Activated CD4-positive, alpha-beta T cell treated with anti-CD3 and anti-CD28 coated beads, Interleukin-2, amount 10 ng/mL, durations not matched to agents 24 days and 14 days (primary cell): ENCODE measurements around the gene SLC25A42. TPM values are rescaled to one million over a fixed set of nuclear protein-coding genes. Genes with fewer than 3 reads are reported as not detected.
"Not testable (repeated sequence)": the region's sequence is repeated elsewhere in the genome, so short reads cannot be mapped to it uniquely, and the experiment has no call there.

Experiments
- DNase-seq: peaks from one replicate; pipeline ENCODE4 v3.0.0; 2022
- H3K27ac Mint-ChIP-seq: one replicate; pipeline ENCODE4 v1.8.0; 2022; ENCODE audit warnings: mild to moderate bottlenecking, mixed read lengths
- H3K27me3 Mint-ChIP-seq: one replicate; pipeline ENCODE4 v1.8.0; 2022; ENCODE audit warnings: mixed read lengths
- H3K36me3 Mint-ChIP-seq: one replicate; pipeline ENCODE4 v1.8.0; 2022; ENCODE audit warnings: low read depth, mild to moderate bottlenecking, mixed read lengths
- H3K4me1 Mint-ChIP-seq: one replicate; pipeline ENCODE4 v1.8.0; 2021; ENCODE audit warnings: mixed read lengths
- H3K4me3 Mint-ChIP-seq: one replicate; pipeline ENCODE4 v1.8.0; 2022; ENCODE audit warnings: mild to moderate bottlenecking, moderate library complexity, mixed read lengths
- H3K9me3 Mint-ChIP-seq: one replicate; pipeline ENCODE4 v1.8.0; 2021; ENCODE audit warnings: mixed read lengths
- intact Hi-C: fragments of 100-400 bp; cut with micrococcal nuclease; formaldehyde crosslinking; loops from one replicate; pipeline ENCODE4 v1.15.1; 2023
- total RNA-seq: library from RNA; stranded (reverse); gene quantifications from 2 replicates; pipeline ENCODE4 v1.2.3, GENCODE V29; 2022

Gene SLC25A42
- total RNA-seq, 1 donor from 2014 or later = 8.0 TPM

DNA sequence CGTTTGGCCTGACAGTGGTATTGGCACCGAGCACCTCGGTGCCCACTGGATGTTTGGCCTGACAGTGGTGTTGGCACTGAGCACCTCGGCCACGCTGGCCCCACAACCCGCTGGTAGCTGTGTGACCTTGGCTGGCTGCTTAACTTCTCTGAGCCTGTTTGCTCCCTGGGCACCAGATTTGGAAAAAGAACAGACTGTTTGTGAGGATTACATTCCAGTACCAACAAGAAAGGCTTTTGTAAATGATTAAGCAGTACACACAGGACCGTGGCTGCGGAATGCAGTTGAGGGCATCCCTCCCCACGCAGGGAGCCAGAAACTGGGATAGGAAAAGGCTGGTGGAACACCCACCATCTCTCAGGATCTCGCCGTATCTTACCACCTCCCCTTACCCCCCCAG is 31.9 kb downstream of the SLC25A42 start:
- Mint-ChIP-seq H3K27ac (no peak overlapping the region), H3K9me3 (no peaks in the 10 kb centered on the region), H3K36me3 (peaks cover 3% of the 10 kb centered on the region), H3K4me1 (no peaks in the 10 kb centered on the region), H3K4me3 (no peak overlapping the region), H3K27me3 (no peaks in the 10 kb centered on the region)
- intact Hi-C loops = no loop called here
- no peak for DNase-seq

DNA sequence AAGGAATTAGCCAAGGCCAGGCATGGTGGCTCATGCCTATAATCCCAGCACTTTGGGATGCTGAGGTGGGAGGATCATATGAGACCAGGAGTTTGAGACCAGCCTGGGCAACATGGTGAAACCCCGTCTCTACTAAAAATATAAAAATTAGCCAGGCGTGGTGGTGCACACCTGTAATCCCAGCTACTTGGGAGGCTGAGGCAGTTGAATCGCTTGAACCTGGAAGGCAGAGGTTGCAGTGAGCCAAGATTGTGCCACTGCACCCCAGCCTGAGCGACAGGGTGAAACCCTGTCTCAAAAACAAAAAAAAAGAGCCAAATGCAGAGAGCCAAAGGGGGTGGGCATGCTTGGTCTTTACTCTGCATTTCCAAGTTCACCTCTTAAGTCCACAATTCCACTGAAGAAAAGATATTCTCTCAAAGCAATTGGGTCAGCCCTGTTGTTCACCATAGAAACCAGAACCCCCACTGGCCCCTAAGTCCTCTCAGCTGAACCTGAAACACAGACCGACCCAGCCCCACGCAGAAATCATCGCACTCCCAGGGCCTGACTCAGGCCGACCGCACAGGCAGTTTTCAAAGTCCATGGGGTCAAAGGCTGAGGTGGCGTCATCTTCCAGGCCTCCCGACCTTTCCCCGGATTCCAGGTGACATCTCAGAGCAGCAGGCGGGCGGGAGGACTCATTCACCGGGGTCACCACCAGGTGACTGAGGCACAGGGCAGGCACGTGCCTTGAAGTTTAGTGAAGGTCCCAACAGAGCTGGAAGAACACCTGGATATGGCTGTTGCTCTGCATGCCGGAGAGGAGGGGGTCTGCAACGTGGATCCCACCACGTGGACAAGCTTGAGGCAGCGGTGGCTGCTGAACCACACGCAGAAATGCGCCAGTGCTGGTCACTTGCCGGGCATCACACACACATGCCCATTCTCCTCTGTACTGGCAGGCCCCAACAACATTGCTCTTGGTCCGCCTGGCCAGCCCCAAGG is 33.1 kb downstream of the SLC25A42 start:
- H3K4me3 Mint-ChIP-seq = no peak overlapping the region
- no peaks in the 10 kb centered on the region for H3K9me3 Mint-ChIP-seq
- DNase-seq = no peak
- no peaks in the 10 kb centered on the region for H3K4me1 Mint-ChIP-seq
- H3K27ac Mint-ChIP-seq = no peak overlapping the region
- H3K27me3 Mint-ChIP-seq = no peaks in the 10 kb centered on the region
- H3K36me3 Mint-ChIP-seq = peaks cover 3% of the 10 kb centered on the region
- intact Hi-C loops = no loop called here

DNA sequence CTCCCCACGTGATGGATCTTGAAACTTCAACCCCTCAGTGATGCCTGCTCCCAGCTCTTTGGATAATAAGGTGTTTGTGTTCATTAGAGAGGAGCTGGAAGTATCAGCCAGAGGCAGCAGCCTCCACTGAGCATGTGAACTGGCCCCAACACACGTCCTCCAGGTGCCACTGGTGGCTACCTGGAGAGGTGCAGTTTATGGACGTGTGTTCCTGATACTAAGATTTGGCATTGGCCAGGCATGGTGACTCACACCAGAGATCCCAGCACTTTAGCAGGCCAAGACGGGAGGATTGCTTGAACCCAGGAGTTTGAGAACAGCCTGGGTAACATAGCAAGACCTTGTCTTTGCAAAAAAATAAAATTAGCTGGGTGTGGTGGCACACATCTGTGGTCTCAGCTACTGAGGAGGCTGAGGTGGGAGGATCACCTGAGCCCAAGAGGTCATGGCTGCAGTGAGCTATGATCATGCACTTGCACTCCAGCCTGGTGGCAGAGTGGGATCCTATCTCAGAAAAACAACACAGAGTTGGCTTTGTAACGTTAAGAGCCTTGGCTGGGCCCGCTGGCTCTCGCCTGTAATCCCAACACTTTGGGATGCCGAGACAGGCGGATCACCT is 34.4 kb downstream of the SLC25A42 start:
- H3K4me3 Mint-ChIP-seq = no peak overlapping the region
- peaks cover 3% of the 10 kb centered on the region for H3K36me3 Mint-ChIP-seq
- H3K27me3 Mint-ChIP-seq = no peaks in the 10 kb centered on the region
- intact Hi-C loops = no loop called here
- H3K4me1 Mint-ChIP-seq = no peaks in the 10 kb centered on the region
- no peak overlapping the region for H3K27ac Mint-ChIP-seq
- no peaks in the 10 kb centered on the region for H3K9me3 Mint-ChIP-seq
- DNase-seq = no peak

DNA sequence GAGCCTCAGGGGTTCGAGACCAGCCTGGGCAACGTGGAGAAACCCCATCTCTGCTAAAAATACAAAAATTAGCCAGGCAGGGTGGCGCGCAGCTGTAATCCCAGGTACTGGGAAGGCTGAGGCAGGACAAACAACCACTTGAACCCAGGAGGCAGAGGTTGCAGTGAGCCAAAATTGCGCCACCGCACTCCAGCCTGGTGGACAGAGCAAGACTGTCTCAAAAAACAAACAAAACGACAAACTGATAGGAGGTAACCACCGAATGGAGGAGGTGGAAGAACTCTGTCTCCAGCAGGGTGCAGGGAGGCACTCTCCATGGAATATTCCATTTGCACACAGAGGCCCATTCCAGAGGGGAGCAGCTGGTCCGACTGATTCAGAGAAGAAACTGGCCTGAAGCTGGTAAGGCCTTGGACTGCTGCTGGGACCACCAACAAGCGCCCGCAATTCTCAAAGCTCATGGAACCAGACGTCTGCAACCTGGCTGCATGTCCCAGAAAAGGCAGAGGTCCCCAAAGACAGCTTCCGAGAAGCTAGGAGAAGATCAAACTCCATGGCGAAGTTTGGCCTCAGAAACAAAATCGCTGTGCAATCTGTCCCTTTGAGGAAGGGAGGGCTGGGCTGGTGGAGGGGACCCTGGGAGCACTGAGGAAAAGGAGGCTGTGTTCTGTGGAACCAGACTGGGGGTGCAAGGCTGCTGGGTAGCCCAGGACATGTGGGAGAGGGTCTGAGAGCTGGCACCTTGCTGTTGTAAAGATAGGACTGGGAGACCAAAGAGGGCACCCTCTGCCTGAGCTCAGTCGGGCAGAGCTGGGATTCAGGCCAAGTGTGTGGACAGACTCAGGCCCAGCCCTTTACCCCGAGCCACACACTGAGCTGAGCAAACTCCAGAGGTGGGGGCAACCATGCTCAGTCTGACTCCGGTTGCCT is 35.2 kb downstream of the SLC25A42 start:
- H3K36me3 Mint-ChIP-seq = peaks cover 3% of the 10 kb centered on the region
- intact Hi-C loops = no loop called here
- no peak overlapping the region for H3K4me3 Mint-ChIP-seq
- H3K27me3 Mint-ChIP-seq = no peaks in the 10 kb centered on the region
- H3K9me3 Mint-ChIP-seq = no peaks in the 10 kb centered on the region
- H3K4me1 Mint-ChIP-seq = no peaks in the 10 kb centered on the region
- no peak overlapping the region for H3K27ac Mint-ChIP-seq
- no peak for DNase-seq

DNA sequence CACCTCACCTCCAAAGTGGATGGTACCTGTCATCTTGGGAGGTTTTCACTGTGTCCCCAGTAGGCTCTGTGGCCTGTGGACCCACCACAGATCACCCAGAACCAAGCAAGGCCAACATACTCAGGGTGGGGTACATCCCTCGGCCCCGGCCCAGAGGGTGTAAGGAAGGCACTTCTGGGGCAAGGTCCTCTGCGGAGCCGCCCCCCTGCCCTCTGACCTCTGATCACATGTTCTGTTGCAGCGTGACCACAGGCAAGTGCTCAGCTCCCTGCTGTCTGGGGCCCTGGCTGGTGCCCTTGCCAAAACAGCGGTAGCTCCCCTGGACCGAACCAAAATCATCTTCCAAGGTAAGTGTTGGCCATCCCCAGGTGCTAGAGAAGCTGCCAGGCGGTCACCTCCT is 37.7 kb downstream of the SLC25A42 start:
- H3K4me3 Mint-ChIP-seq = no peak overlapping the region
- peaks cover 3% of the 10 kb centered on the region for H3K36me3 Mint-ChIP-seq
- H3K27me3 Mint-ChIP-seq = no peaks in the 10 kb centered on the region
- H3K9me3 Mint-ChIP-seq = no peaks in the 10 kb centered on the region
- H3K27ac Mint-ChIP-seq = no peak overlapping the region
- H3K4me1 Mint-ChIP-seq = no peaks in the 10 kb centered on the region
- intact Hi-C loops = no loop called here
- DNase-seq = no peak

DNA sequence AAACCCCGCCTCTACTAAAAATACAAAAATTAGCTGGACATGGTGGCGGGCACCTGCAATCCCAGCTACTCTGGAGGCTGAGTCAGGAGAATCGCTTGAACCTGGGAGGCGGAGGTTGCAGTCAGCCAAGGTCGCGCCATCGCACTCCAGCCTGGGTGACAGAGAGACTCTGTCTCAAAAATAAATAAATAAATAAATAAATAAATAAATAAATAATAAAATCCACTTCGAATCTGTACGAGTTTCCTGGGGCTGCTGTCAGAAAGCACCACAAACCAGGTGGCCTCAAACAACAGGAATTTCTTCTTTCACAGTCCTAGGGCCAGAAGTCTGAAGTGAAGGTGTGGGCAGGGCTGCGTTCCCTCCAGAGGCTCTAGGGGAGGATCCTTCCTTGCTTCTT is 38.8 kb downstream of the SLC25A42 start:
- H3K4me3 Mint-ChIP-seq, H3K27ac Mint-ChIP-seq, H3K27me3 Mint-ChIP-seq, H3K4me1 Mint-ChIP-seq, H3K36me3 Mint-ChIP-seq, intact Hi-C loops, DNase-seq, H3K9me3 Mint-ChIP-seq: not testable (repeated sequence)

DNA sequence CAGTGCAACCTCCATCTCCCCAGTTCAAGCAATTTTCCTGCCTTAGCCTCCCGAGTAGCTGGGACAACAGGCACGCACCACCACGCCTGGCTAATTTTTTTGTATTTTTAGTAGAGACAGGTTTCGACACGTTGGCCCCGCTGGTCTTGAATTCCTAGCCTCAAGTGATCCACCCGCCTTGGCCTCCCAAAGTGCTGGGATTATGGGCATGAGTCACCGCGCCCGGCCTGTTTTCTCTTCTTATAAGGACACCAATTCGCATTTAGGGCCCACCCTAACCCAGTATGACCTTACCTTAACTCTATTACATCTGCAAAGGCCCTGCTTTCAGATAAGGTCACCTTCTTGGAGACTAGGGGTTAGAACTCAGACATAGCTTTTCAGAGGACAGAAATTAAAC is 39.4 kb downstream of the SLC25A42 start:
- H3K36me3 Mint-ChIP-seq = peaks cover 2% of the 10 kb centered on the region
- no peak for DNase-seq
- H3K9me3 Mint-ChIP-seq = no peaks in the 10 kb centered on the region
- no peak overlapping the region for H3K4me3 Mint-ChIP-seq
- H3K4me1 Mint-ChIP-seq = no peaks in the 10 kb centered on the region
- intact Hi-C loops = no loop called here
- H3K27ac Mint-ChIP-seq = no peak overlapping the region
- no peaks in the 10 kb centered on the region for H3K27me3 Mint-ChIP-seq

DNA sequence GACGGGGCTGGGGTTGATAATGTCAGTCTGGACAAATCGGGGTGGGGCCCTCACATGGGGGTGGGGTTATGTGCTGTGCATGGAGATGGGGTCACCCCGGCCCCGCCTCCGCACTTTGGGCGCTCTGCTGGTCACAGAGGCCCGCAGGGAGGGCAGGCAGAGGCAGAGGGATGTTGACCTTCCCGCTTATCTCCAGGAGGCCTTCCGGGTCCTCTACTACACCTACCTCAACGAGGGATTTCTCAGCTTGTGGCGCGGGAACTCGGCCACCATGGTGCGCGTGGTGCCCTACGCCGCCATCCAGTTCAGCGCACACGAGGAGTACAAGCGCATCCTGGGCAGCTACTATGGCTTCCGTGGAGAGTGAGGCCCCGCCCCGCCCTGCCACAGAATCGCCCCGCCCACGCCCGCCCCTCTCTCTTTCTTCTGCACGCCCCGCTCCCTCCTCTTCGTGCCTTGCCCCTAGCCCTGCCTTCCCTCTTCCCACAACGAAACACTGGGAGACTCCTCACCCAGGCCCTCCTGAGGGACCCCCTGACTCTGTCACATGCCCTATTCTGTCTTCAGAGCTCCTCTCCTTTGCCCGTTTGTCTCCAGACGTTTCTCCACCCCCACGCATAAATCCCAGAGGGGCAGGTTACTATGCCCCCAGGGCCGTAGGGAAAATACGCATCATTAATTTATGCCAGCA is 41.7 kb downstream of the SLC25A42 start:
- Mint-ChIP-seq H3K27ac (no peak overlapping the region), H3K4me1 (no peaks in the 10 kb centered on the region), H3K9me3 (no peaks in the 10 kb centered on the region), H3K4me3 (no peak overlapping the region), H3K27me3 (peaks cover 2% of the 10 kb centered on the region), H3K36me3 (peaks cover 2% of the 10 kb centered on the region)
- intact Hi-C loops = no loop called here
- no peak for DNase-seq

DNA sequence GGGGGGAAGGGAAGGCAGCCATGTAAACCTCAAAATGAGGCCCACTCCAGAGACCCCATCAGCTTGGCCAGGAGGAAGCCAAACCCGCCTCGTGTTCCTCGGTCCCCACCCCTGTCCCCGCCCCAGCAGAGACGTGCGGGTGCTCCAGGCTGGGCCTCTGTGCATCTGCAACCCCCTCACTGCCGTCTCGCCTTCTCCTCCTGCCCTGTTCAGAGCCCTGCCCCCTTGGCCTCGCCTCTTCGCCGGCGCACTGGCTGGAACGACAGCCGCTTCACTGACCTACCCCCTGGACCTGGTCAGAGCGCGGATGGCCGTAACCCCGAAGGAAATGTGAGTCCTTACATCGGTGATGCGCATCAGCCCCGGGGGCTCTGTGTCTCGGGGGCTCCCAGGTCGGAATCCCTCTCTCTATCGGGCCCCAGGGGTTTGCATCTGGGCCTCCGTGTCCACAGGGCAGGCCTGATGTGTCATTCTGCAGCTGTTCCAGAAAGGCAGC is 42.3 kb downstream of the SLC25A42 start:
- intact Hi-C loops = no loop called here

DNA sequence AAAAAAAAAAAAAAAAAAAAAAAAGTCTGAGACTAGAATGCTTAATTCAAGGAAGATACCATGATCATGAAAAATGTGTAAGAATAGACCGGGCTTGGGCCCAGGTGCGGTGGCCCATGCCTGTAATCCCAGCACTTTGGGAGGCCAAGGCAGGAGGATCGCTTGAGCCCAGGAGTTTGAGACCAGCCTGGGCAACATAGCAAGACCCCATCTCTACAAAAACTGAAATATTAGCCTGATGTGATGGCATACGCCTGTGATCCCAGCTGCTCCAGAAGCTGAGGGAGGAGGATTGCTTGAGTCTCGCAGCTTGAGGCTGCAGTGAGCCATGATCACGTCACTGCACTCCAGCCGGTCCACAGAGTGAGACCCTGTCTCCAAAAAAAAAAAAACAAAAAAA is 43.1 kb downstream of the SLC25A42 start:
- H3K27ac Mint-ChIP-seq, H3K27me3 Mint-ChIP-seq, H3K4me1 Mint-ChIP-seq, H3K36me3 Mint-ChIP-seq, H3K9me3 Mint-ChIP-seq, intact Hi-C loops, H3K4me3 Mint-ChIP-seq, DNase-seq: not testable (repeated sequence)

More for the DNA sequence above, 42.3 kb downstream of the SLC25A42 start:
- Mint-ChIP-seq H3K27ac (no peak overlapping the region), H3K27me3 (peaks cover 2% of the 10 kb centered on the region), H3K36me3 (peaks cover 2% of the 10 kb centered on the region), H3K4me1 (no peaks in the 10 kb centered on the region), H3K9me3 (no peaks in the 10 kb centered on the region), H3K4me3 (no peak overlapping the region)
- no peak for DNase-seq

DNA sequence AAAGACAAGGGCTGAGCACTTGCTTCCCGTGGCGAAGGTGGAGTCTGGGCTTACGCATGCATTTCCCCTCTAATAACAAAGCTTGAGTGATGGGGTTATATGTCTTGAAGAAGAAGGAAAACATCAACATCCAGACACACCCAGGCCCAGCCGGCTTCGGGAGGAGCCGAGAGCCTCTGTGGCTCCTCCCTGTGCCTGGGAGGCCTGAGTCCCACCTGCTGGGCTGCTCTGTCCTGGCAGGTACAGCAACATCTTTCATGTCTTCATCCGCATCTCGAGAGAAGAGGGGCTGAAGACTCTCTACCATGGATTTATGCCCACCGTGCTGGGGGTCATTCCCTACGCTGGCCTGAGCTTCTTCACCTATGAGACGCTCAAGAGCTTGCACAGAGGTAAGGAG is 43.9 kb downstream of the SLC25A42 start:
- Mint-ChIP-seq H3K36me3 (peaks cover 2% of the 10 kb centered on the region), H3K4me1 (no peaks in the 10 kb centered on the region), H3K4me3 (no peak overlapping the region), H3K27me3 (peaks cover 2% of the 10 kb centered on the region), H3K27ac (no peak overlapping the region), H3K9me3 (no peaks in the 10 kb centered on the region)
- no peak for DNase-seq
- intact Hi-C loops = no loop called here

DNA sequence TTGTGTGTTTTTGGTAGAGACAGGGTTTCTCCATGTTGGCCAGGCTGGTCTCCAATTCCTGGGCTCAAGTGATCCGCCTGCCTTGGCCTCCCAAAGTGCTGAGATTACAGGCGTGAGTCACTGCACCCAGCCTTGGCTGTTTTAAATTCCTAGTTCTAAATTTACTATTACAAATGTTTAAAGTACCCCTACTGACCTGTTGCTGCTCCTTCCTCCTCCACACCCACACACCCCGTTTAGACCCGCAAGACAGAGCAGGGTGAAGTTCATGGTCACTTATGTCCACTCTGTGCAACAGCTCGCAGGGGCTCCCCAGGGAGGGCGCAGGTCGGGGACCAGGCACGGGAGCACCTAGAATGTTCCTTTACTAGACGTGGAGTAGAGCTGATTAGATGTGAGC is 45.8 kb downstream of the SLC25A42 start:
- no peak overlapping the region for H3K27ac Mint-ChIP-seq
- intact Hi-C loops = no loop called here
- no peaks in the 10 kb centered on the region for H3K9me3 Mint-ChIP-seq
- no peak for DNase-seq
- no peak overlapping the region for H3K4me3 Mint-ChIP-seq
- H3K36me3 Mint-ChIP-seq = peaks cover 2% of the 10 kb centered on the region
- peaks cover 2% of the 10 kb centered on the region for H3K27me3 Mint-ChIP-seq
- no peaks in the 10 kb centered on the region for H3K4me1 Mint-ChIP-seq

DNA sequence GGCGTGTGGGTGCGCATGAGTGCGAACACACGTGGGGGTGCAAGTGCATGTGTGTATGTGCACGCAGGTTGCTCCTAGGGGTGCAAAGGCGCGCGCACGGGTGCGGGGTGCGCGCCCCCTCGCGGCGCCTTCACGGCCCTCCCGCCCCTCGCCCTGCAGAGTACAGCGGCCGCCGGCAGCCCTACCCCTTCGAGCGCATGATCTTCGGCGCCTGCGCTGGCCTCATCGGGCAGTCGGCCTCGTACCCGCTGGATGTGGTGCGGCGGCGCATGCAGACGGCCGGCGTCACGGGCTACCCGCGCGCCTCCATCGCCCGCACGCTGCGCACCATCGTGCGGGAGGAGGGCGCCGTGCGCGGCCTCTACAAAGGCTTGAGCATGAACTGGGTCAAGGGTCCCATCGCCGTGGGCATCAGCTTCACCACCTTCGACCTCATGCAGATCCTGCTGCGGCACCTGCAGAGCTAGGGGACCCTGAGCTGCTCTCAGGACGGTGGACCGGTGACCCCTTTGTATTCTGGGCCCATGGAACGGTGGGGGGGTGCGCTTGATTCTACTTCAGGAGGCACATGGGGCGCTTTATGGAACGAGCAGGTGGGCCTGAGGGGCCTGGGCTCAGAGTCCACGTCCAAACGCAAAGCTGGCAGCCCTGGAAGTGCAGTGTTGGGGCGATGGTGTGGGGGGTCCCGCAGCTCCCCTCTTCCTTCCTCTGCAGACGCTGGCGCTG is 46.8 kb downstream of the SLC25A42 start:
- intact Hi-C loops = no loop called here
- Mint-ChIP-seq H3K9me3 (no peaks in the 10 kb centered on the region), H3K4me3 (no peak overlapping the region), H3K4me1 (no peaks in the 10 kb centered on the region), H3K27ac (no peak overlapping the region), H3K27me3 (peaks cover 2% of the 10 kb centered on the region), H3K36me3 (peaks cover 2% of the 10 kb centered on the region)
- DNase-seq = peak; percentile 69
